Measurements from ENCODE around the gene EGFR.

DNA sequence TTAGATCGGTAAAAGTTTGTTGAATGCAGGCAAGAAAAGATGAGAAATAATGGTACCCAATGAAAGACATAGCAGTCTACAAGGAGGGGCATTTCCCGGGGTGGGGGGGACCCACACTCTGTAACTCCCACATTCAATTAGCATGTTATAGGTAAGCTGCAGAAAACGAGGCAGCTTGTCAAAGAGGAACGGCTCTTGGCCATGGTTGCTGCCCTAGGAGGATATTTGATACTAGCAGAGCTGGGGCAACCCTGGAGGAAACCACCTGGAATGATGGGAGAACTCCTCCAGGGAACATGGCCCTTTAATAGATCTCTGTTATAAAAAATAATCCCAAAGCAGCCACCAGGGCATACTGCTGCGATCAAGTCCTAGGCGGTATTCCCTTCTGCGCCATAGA lies 98.5 kb downstream of the EGFR start:
- TF ChIP-seq CTCF (conservative IDR thresholded peaks at IDR 0.05) = no peak
- no peak for TF ChIP-seq ZFX (IDR thresholded peaks at IDR 0.05)

Measured in C4-2B (cell line).